Fibroblast of mammary gland (primary cell): ENCODE results near the gene ATCAY.

Source experiments
- DNase-seq: peaks from one replicate; pipeline ENCODE4 v3.0.0-alpha.2; 2010; ENCODE audit warnings: low read depth
- H3K4me3 ChIP-seq: 2 replicates; pipeline ENCODE4 v1.5.1; 2011; ENCODE audit warnings: low read depth, mild to moderate bottlenecking, low read length, moderate library complexity; ENCODE audit not compliant: control insufficient read depth
- CTCF ChIP-seq: conservative IDR thresholded peaks from 2 replicates; pipeline ENCODE4 v1.5.1; 2011; ENCODE audit warnings: low read depth, low read length, inconsistent platforms; ENCODE audit not compliant: control insufficient read depth, insufficient read depth

The ATCAY gene

GRCh38 chr19:3880471-3881271 is at the start of gene ATCAY:
Gene ATCAY (plus strand): TSS chr19:3880685. CDS start chr19:3885768, 5,083 bp downstream.
- no peak within 1 kb of the TSS for H3K4me3 ChIP-seq
- DNase-seq = no peak
- TF ChIP-seq CTCF = no peak

- no peak for DNase-seq
- no peak for TF ChIP-seq CTCF
- no peak overlapping the region for H3K4me3 ChIP-seq
Measured at GRCh38 chr19:3831601-3832000, 48.9 kb upstream of the ATCAY start.

- DNase-seq = no peak
- H3K4me3 ChIP-seq = no peak overlapping the region
- no peak for TF ChIP-seq CTCF
Measured at GRCh38 chr19:3832001-3832400, 48.5 kb upstream of the ATCAY start.

- no peak for DNase-seq
- TF ChIP-seq CTCF = no peak
- H3K4me3 ChIP-seq = no peak overlapping the region
Measured at GRCh38 chr19:3833578-3834348, 46.7 kb upstream of the ATCAY start.

- H3K4me3 ChIP-seq = no peak overlapping the region
- no peak for DNase-seq
- TF ChIP-seq CTCF = no peak
Measured at GRCh38 chr19:3834349-3835054, 46.0 kb upstream of the ATCAY start.

GRCh38 chr19:3835055-3835435 is 45.4 kb upstream of the ATCAY start:
- TF ChIP-seq CTCF = no peak
- H3K4me3 ChIP-seq = no peak overlapping the region
- DNase-seq = no peak
